Activated CD4-positive, CD25-positive, alpha-beta regulatory T cell treated with anti-CD3 and anti-CD28 coated beads, Interleukin-2, amount 50 U/mL, for 72 hours (primary cell): ENCODE data around the gene ENTPD6.

Experiments used
- DNase-seq: peaks from one replicate; pipeline ENCODE4 v3.0.0; 2021

The ENTPD6 gene

GRCh38 chr20:25191051-25191450, 4.5 kb upstream of the ENTPD6 start:
- DNase-seq: no peak

DNA sequence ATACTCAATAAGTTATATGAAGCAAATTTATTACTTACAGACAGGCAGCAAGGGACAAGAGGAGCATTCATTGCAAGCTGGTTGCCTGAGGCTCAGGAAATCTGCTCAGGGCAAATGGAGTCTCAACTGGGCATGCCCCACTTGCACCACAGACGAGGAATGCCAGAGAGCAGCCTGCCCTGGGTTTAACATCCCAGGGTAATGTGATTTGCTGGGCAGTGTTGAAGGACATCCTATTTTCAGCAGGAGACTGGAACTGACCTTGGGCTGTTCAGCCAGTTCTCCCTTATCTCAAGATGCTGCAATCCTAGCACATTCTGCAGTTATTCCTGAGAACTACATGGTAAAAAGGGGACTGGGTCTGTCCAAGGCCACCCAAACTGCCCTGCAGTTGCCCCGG, 3.8 kb upstream of the ENTPD6 start:
- no peak for DNase-seq

- DNase-seq: no peak
Observed at GRCh38 chr20:25193843-25194242, 1.7 kb upstream of the ENTPD6 start.

- no peak for DNase-seq
Observed at GRCh38 chr20:25194333-25194972, 1.1 kb upstream of the ENTPD6 start.

DNA sequence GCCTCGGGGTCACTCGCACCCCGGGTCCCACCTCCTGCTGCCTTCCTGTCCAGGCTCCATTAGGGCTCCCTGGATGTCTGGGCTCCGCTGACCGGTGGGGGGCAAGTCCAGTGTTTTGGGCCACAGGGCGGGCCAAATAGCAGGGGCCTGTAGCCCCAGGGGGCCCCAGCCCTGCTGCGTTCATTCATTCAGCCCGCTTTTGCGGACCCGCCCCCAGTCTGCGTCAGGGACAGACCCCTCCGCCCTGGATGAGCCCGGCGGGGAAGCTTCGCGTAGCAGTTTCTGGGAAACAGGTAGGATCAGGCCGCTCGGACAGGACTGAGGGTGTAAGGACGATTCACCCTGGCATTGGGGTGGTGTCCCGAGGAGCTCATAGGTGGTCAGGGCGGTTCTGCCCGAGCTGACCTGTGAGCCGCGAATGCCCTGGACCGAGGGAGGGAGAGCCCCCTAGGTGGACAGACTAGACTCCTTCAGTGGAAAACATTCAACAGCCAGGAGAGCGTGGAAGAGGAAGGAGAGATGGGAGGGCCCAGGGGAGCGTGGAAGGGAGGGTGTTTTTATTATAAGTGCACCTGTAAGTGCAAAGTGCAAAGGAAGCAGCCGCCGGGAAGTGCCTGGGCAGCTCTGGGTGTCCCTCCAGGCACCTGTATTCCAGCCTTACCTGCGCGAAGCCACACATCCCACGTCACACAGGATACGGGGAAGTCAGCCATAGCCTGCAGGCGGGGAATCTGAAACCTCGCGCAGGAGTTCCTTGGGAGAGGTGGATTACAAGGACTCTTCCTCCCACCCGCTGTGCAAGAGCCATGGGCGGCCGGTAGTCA, 662 bp downstream of the ENTPD6 start:
- peak; percentile 47 for DNase-seq

DNA sequence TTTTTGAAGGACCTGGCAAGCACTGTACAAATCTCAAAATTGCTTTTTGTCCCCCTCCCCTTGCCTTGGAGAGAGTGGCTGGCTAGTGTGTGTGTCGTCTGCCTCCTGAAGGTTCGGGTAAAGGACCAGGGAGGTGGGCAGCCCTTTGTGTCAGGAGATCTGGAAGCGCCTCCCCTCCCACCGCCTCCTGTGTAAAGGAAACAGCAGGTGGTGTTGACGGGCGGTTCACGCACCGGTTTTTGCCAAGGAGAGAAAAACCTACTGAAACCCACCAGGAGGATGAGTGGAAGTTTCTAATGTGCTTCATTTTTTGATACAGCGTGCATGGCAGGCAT, 1.2 kb downstream of the ENTPD6 start:
- no peak for DNase-seq

DNA sequence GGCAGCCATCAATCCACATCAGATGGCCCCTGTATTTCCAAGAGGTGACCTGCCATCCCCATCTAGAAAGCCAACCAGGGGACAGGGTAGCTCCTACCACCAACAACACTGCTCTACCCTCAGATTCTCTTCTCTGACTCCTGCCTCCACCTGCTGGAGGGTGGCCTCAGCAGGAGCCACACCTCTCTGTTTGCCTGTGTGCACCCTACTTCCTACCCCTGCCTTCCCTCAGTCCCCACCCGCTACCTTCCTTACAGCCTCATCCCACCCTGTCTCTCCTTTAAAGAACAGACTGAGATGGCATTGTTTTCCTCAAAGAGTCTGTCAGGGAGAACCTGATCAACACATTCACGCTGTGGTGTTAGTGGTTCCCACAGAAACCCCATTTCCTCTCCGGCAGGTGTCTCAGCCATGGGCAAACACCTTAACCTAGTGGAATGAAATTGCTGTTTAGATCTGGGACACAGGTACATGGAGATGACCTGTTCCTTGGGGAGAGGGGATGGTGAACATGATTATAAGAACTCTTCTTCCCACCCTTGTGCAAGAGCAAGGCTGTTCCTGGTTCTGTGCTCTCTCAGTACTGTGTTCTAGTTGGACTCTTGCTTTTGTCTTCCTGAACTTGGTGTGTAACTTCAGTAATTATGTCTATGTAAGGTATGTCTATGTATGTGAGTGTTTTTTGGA, 1.8 kb downstream of the ENTPD6 start:
- no peak for DNase-seq

GRCh38 chr20:25197870-25198190, 2.3 kb downstream of the ENTPD6 start:
- DNase-seq: no peak

GRCh38 chr20:25198663-25199383, 3.3 kb downstream of the ENTPD6 start:
- no peak for DNase-seq

DNA sequence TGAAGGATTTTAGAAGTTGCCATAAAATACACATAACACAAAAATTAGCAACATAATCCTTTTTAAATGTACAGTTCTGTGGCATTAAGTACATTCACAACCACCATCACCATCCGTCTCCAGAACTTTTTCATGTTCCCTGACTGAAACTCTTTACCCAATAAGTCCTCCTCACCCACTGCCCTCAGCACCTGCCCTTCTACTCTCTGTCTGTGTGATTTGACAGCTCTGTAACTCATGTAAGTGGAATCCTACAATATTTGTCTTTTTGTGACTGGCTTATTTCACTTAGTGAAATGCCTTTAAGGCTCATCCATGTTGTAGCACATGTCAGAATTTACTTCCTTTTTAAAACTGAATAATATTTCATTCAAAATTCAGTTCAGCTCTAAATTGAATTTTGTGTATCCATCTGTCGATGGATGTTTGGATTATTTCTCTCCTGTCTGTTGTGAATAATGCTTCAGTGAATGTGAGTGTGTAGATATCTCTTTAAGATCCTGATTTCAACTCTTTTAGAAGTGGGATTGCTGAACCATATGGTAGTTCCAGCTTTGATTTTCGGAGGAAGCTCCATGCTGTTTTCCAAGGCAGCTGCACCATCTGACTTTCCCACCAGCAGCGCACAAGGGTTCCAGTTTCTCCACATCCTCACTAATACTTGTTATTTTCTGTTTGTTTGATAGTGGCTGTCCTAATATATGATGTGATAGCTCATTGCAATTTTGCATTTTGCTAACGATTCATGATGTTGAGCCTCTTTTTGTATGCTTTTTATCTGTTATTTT, 4.2 kb downstream of the ENTPD6 start:
- no peak for DNase-seq

- DNase-seq: no peak
Observed at GRCh38 chr20:25203089-25203488, 7.6 kb downstream of the ENTPD6 start.

DNA sequence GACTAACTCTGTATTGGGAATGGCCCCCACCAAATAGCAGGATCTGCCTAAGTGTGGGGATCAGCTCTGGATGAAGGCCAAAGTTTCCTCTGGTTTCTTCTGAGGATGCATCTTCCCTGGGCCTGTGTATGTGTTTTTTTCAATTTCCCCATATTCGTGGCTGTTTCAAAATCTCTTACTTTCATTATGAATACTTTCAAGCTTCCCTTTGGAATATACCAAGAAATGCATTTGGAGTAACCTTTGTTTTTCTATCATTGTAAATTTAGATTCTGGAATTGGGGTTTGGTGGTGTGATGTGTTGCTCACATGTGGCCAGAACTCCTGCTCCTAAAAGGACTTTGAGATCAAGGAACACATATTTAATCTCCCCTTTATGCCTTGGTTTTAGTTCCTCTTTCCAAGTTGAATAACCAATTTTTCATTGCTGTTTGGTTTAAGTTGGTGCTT, 8.4 kb downstream of the ENTPD6 start:
- no peak for DNase-seq

DNA sequence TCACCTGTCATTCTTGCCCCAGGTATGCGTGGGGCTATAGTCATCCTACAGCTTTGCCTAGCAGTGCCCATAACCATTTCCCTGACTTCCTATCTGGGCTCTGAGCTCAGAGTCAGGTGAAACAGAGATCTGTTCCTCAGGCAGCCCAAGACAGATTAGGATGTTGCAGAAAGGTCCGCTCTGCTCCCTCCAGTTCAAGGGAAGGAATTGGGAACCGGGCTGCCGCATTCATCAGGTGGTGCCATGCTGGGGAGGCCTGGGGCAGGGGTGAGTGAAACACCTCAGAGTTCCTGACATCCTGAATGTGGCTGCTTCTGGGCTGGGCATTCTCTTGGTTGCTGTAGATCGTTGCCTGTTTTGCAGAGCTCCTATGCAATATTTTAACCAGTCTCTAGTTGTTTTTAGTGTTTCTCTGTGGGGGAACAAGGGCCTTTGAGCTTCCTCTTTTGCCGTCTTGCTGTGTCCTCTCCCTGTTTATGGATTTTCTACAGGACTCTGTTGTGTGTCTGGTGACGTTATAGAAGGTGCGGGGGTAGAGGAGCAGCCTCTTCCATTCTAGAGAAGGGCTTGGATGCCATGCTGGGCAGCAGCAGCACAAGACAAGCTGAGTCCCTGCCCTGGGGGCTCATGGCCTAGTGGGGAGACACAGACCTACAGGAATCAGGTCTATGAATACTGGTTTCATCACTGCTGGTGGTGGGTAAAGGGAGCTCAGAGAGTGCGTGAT, 9.2 kb downstream of the ENTPD6 start:
- no peak for DNase-seq

- no peak for DNase-seq
Observed at GRCh38 chr20:25205277-25206062, 10.0 kb downstream of the ENTPD6 start.

DNA sequence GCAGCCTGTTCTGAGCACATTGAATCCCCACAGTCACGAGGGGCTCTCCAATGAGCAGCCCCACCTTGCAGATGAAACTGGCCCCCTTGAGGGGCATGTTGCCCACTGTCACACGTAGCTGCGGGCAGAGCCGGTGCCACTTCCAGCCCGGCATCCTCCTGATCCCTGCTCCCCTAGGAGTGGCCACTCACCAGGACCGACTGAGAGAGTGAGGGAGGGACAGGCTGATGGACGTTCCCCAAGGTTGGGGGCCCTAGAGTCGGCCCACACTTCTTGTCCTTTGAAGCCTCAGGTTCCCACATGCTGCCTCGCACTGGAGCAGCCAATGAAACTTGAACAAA, 10.5 kb downstream of the ENTPD6 start:
- no peak for DNase-seq

DNA sequence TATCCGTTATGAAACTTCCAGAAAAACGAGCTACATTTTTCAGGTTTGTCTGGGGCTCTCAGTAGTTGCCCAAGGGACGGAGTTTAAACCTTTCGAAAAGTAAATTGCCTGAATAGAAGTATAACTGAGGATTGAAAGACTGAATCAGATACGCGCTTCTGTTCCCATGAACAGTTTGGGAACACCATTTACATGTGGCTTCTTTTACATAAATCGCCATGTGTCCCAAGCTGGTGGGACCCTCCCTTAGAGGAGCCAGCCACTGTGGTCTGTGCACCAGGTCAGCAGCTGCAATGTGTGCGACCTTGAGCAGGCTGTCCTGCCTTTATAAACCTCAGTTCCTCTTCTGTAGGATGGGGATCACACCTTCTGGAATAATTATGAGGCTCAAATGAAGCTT, 11.0 kb downstream of the ENTPD6 start:
- no peak for DNase-seq

DNA sequence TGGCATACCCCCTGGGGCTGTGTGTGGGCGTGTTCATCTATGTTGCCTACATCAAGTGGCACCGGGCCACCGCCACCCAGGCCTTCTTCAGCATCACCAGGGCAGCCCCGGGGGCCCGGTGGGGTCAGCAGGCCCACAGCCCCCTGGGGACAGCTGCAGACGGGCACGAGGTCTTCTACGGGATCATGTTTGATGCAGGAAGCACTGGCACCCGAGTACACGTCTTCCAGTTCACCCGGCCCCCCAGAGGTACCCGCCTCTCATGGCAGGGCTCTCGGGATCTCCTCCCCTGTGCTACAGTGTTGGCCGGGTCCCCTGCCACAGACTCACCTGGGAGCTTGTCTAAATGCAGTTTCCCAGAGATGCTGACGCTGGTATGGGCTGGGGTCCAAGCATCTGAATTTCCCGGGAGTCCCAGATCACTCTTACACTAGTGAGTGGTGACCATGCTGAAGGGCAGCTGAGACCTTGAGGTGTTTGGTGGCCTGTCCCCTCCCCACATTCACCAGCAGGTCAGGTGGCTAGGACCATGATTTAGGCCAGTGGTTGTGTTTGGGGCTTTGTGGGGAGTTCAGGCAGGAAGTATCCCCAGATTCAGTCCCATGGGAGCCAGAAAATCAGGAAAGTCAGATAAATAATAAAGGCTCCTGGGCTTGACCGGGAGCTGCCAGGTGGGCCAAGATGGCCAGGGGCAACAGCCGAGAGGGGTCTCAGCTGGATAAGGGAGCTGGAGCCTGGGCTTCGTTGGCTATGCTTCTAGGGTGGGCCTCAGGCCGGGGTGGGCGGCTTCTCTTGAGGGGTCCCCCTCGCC, 11.8 kb downstream of the ENTPD6 start:
- no peak for DNase-seq

GRCh38 chr20:25207960-25208534, 12.5 kb downstream of the ENTPD6 start:
- DNase-seq: no peak

- no peak for DNase-seq
Observed at GRCh38 chr20:25209400-25209799, 13.9 kb downstream of the ENTPD6 start.

DNA sequence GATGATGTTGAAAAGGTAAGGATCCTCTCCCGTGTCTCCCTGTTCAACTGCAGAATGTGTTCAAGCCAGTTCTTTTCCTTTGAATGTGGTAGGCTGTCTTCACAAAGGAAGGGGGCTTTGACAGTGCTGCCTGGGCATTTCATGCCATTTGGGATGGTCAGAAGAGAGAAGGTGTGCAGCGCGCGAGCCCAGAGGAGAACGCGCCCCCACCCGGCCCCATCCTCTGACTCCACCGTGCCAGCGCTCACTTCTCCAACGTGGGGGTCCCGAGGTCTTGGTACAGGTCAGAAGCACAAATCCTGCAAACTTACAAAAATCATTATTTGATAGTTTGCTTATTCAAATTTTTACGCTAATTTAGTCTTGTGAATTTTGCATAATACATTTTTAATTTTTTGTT, 14.4 kb downstream of the ENTPD6 start:
- DNase-seq: no peak
